ENCODE data around the gene ABI2.

GRCh38 chr2:203379156-203379555 lies 51.0 kb downstream of the ABI2 start:
- TF ChIP-seq CTCF (IDR thresholded peaks at IDR 0.05) (no peak), POLR2AphosphoS5 (IDR thresholded peaks at IDR 0.05; ENCODE audit: insufficient read depth in 1 of 2, low read depth in 1 of 2) (no peak)

All from vagina (tissue), 2 donors.